ENCODE measurements around the gene DNHD1. TPM values are rescaled to one million over a fixed set of nuclear protein-coding genes. Genes with fewer than 3 reads are reported as not detected.

DNHD1 gene
- total and polyA plus RNA-seq, 2 of the 8 experiments (the other 6 are each of a cell fraction or from before 2014, with no cell fraction given): 5.0 to 6.8 TPM

DNA sequence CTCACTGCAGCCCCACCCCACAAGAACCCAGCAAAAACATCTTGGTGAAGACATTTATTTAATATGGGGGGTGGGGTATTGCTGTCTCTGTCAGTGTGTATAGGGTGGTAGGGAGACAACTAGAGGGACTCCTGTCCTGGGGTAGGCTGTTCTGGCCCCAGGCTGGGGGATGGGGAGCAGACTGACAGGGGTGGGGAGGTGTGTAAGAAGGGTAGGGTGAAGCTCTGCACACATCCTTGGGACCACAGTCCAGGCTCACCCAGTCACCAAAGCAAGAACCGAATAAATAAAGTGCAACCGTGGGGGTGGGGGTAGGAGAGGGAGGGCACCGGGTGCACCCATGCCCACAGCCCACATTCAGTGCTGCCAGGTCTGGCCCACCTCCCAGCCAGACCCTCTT is 48.5 kb upstream of the DNHD1 start:
- ChIA-PET POLR2A (ENCODE audit: partially characterized antibody) (interaction anchor here (0.9 to 1.0 kb wide), 2 partner anchors 10 to 70 kb away, joined by 3 to 4 read pairs; no protein-coding TSS in a partner anchor), CTCF (ENCODE audit: partially characterized antibody) (interaction anchor here (0.6 to 22.7 kb wide), 13 partner anchors 7 to 206 kb away, joined by 3 to 585 read pairs (median 4); partner anchors contain the start of genes HPX and SMPD1)
- H2BK120ac ChIP-seq (replicated peaks; ENCODE audit: low read depth, low read length): no peak overlapping the region
- H2AFZ ChIP-seq (ENCODE audit: low read length): no peak overlapping the region
- H4K20me1 ChIP-seq (replicated peaks in 1 of 2; ENCODE audit: control insufficient read depth in 1 of 2, insufficient read depth in 2 of 2, low read length in 2 of 2): no peaks in the 10 kb centered on the region
- no peaks in the 10 kb centered on the region for H3K9me3 ChIP-seq (ENCODE audit: insufficient read depth in 2 of 2, low read depth in 1 of 2, low read length in 1 of 2)
- H3K23me2 ChIP-seq (ENCODE audit: low read depth, low read length): no peaks in the 10 kb centered on the region; the same call in 1 of the 2 replicates
- H3K36me3 ChIP-seq (ENCODE audit: control insufficient read depth in 2 of 4, insufficient read depth in 4 of 4, low read length in 3 of 4): peaks cover 0 to 6% (median 0%) of the 10 kb centered on the region in 4 experiments; a peak in 1 of 8 replicates
- no peak overlapping the region for H4K5ac ChIP-seq (ENCODE audit: insufficient read length, low read depth, low read length)
- no peak overlapping the region for H3K14ac ChIP-seq (ENCODE audit: insufficient read length)
- H3K18ac ChIP-seq (ENCODE audit: extremely low read depth, low read length): no peak overlapping the region
- H3K4me1 ChIP-seq (replicated peaks in 1 of 4; ENCODE audit: control insufficient read depth in 3 of 4, insufficient read depth in 4 of 4, low read length in 3 of 4): peaks cover 0 to 3% (median 0%) of the 10 kb centered on the region in 4 experiments; a peak in 1 of 7 replicates
- H2BK5ac ChIP-seq (ENCODE audit: low read depth, low read length): no peak overlapping the region
- no peaks in the 10 kb centered on the region for H3K27me3 ChIP-seq (replicated peaks in 1 of 4; ENCODE audit: control insufficient read depth in 3 of 4, extremely low read depth in 1 of 4, insufficient read depth in 3 of 4, low read length in 3 of 4)
- H3K9ac ChIP-seq (replicated peaks in 1 of 4; ENCODE audit: extremely low read depth in 1 of 4, low read depth in 3 of 4, low read length in 3 of 4): no peak overlapping the region
- H3K4me3 ChIP-seq (ENCODE audit: extremely low read depth in 1 of 4, insufficient read depth in 2 of 4, low read depth in 3 of 4, low read length in 4 of 4): no peak overlapping the region
- H2BK20ac ChIP-seq (ENCODE audit: low read length): no peak overlapping the region
- WGBS, 2 experiments (ENCODE audit: extremely low coverage in 1 of 2, insufficient coverage in 1 of 2, insufficient read length in 1 of 2, insufficient replicate concordance in 2 of 2, low coverage in 1 of 2, low lambda C conversion rate in 2 of 2, missing lambda C conversion rate in 1 of 2): 100% methylated on average over 2 of the region's 3 CpGs; no CpG with 5 or more reads in 1 of the 2 experiments
- no peak overlapping the region for H2BK12ac ChIP-seq (ENCODE audit: low read depth, low read length)
- no peak for DNase-seq (ENCODE audit: low read depth in 1 of 2, low spot score in 2 of 2)
- H4K91ac ChIP-seq (replicated peaks; ENCODE audit: insufficient read length, low read length): no peak overlapping the region
- H3K56ac ChIP-seq (replicated peaks; ENCODE audit: insufficient read length, low read depth, low read length): no peak overlapping the region
- no peak overlapping the region for H3K27ac ChIP-seq (ENCODE audit: low read depth, low read length)
- FAIRE-seq: no peak
- H3K4ac ChIP-seq (replicated peaks; ENCODE audit: insufficient read length, low read depth, low read length): no peak overlapping the region
- H3K4me2 ChIP-seq (ENCODE audit: insufficient read depth in 1 of 2, low read depth in 2 of 2, low read length in 2 of 2): no peak overlapping the region
- no peak overlapping the region for H2AK5ac ChIP-seq (ENCODE audit: low read depth, low read length)
- no peak overlapping the region for H2BK15ac ChIP-seq (ENCODE audit: low read length)
- no peaks in the 10 kb centered on the region for H3K79me2 ChIP-seq (ENCODE audit: control insufficient read depth in 1 of 2, insufficient read depth in 2 of 2, low read length in 2 of 2)
- H3K79me1 ChIP-seq (ENCODE audit: low read depth, low read length): no peaks in the 10 kb centered on the region
- H3K23ac ChIP-seq (ENCODE audit: insufficient read length): no peak overlapping the region
- no peak overlapping the region for H4K8ac ChIP-seq (ENCODE audit: extremely low read depth, insufficient read depth, low read length)
- TF ChIP-seq TCF12 (IDR thresholded peaks at IDR 0.05; ENCODE audit: low read depth, low read length) (no peak), CREB1 (IDR thresholded peaks at IDR 0.05) (no peak), POU5F1 (IDR thresholded peaks at IDR 0.05; ENCODE audit: low read depth, low read length) (no peak), TAF7 (optimal IDR thresholded peaks at IDR 0.05; ENCODE audit: borderline replicate concordance, low read depth, low read length) (no peak), CBX5 (IDR thresholded peaks at IDR 0.05; ENCODE audit: low read depth, low read length) (no peak), KDM1A (IDR thresholded peaks at IDR 0.05; ENCODE audit: borderline replicate concordance, low read length) (no peak), JUND (IDR thresholded peaks at IDR 0.05; ENCODE audit: low read length) (no peak), SIRT6 (IDR thresholded peaks at IDR 0.05; ENCODE audit: low read length) (no peak), MAFK (IDR thresholded peaks at IDR 0.05; ENCODE audit: low read depth, low read length) (no peak), SIN3A (conservative IDR thresholded peaks at IDR 0.05 in 1 of 2, IDR thresholded peaks at IDR 0.05 in 1 of 2; ENCODE audit: low read depth in 1 of 2, low read length in 2 of 2) (no peak), PHF8 (conservative IDR thresholded peaks at IDR 0.05; ENCODE audit: low read depth, low read length) (no peak), TEAD4 (IDR thresholded peaks at IDR 0.05; ENCODE audit: low read depth, low read length) (no peak), POLR2A (IDR thresholded peaks at IDR 0.05; ENCODE audit: control extremely low read depth in 1 of 2, low read depth in 2 of 2, low read length in 2 of 2) (no peak), TBP (IDR thresholded peaks at IDR 0.05; ENCODE audit: low read depth, low read length) (no peak), RBBP5 (IDR thresholded peaks at IDR 0.05; ENCODE audit: borderline replicate concordance, low read depth, low read length) (no peak), NRF1 (IDR thresholded peaks at IDR 0.05; ENCODE audit: low read depth, low read length) (no peak)

All from H1 (cell line).